Ovary (tissue), 3 donors: ENCODE results near the gene HK1.

Experiments
- CTCF ChIP-seq, 3 donors: fragments of 450-650 bp in 2 of 3; fragments of 200-600 bp in 1 of 3; IDR thresholded peaks; one replicate each; pipeline versions ENCODE4 v1.5.1 to v1.8.0; 2016 to 2022; ENCODE audit warnings: antibody characterized with exemption in 3 of 3, mild to moderate bottlenecking in 1 of 3
- EP300 ChIP-seq: sonication (generic); formaldehyde crosslinking; IDR thresholded peaks from one replicate; pipeline ENCODE4 v1.6.1; 2017; ENCODE audit warnings: antibody characterized with exemption
- donor health status: DM: no; HTN: no; CAD: no.

GRCh38 chr10:69422676-69423075 lies 144.4 kb downstream of the HK1 start:
- TF ChIP-seq CTCF (IDR thresholded peaks at IDR 0.05) (no peak), EP300 (no peak)
